Measurements from ENCODE around the gene LIF. TPM values are rescaled to one million over a fixed set of nuclear protein-coding genes. Genes with fewer than 3 reads are reported as not detected.

Gene LIF
- total and polyA plus RNA-seq, 2 donors (not counting 3 experiments of a cell fraction or from before 2014, with no cell fraction given) = 0.12 to 0.27 TPM

DNA sequence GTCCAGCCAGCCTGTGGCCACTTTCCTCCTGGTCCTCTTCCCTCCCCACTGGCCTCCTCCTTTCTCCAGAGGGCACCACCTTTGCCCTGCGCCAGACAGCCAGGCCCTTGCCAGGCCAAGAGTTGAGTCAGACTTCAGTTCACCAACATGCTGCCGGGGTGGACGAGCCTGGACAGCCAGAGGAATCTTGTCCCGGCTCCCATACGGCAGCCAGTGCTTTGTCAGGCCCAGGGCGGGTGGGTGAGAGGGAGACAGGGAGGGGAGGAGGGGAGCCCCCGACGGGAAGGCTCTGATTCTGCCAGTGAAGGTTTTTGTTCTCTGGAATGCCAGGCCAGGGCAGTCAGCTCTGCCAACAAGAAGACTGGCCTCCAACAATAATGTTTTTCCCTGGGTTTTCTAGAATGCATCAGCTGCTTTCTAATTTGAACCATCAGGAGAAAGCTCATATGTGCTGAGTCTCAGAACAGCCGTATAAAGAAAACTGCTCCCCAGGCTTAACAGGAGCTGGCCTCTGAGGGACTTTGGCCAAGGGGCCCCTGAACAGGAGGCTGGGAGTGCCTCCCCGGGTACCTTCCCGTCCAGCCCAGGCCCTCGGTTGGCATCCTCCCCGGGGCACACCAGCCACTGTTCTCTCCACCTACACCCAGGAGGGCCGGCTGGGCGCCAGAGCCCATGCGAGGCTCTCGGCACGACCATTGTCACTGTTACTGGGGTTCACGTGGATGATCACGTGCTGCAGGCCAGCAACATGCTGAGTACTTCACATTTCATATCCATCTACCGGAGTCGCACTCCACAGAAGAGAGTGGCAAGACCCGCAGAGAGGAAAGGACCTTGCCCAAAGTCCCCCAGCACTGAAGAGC, 28.6 kb downstream of the LIF start:
- Histone ChIP-seq H3K27me3 (ENCODE audit: control insufficient read depth in 2 of 2, insufficient read depth in 2 of 2, low read length in 2 of 2) (peaks cover 0 to 22% of the 10 kb centered on the region in 2 experiments), H3K9ac (replicated peaks; ENCODE audit: extremely low read depth, insufficient read depth, low read length) (no peak overlapping the region), H3K27ac (ENCODE audit: insufficient read depth, low read depth, low read length) (no peak overlapping the region)

More for the DNA sequence above, 28.6 kb downstream of the LIF start:
- H3K36me3 ChIP-seq (ENCODE audit: control insufficient read depth in 2 of 2, extremely low read depth in 1 of 2, insufficient read depth in 2 of 2, low read length in 2 of 2) = no peaks in the 10 kb centered on the region
- H3K9me1 ChIP-seq (replicated peaks; ENCODE audit: control insufficient read depth, extremely low read depth, insufficient read depth, low read length) = no peaks in the 10 kb centered on the region
- FAIRE-seq (no peak), DNase-seq (ENCODE audit: low read depth, low spot score) (no peak)
- ChIA-PET POLR2A (no interaction called here), CTCF (interaction anchor here (1.4 kb wide), 1 partner anchor 9 kb away, joined by 3 read pairs; no protein-coding TSS in a partner anchor)
- no peaks in the 10 kb centered on the region for H4K20me1 ChIP-seq (replicated peaks; ENCODE audit: control insufficient read depth, extremely low read depth, insufficient read depth, low read length)
- no peaks in the 10 kb centered on the region for H3K79me2 ChIP-seq (ENCODE audit: control insufficient read depth, insufficient read depth, low read length)
- H3K4me2 ChIP-seq (ENCODE audit: insufficient read depth, low read length) = no peak overlapping the region
- dilution Hi-C loops (cut with MboI; ENCODE audit: extremely low pct_ligation_motif_present, low sequenced_read_pairs) (no loop called here), intact Hi-C loops (cut with micrococcal nuclease) (no loop called here)
- TF ChIP-seq MYC (IDR thresholded peaks at IDR 0.05; ENCODE audit: low read depth, low read length) (no peak), EZH2 (IDR thresholded peaks at IDR 0.05; ENCODE audit: borderline replicate concordance, low read depth, low read length, severe bottlenecking) (no peak), POLR2A (IDR thresholded peaks at IDR 0.05; ENCODE audit: low read depth, low read length) (no peak), POLR2AphosphoS5 (IDR thresholded peaks at IDR 0.05; ENCODE audit: insufficient read depth, low read depth, low read length) (no peak), FOS (IDR thresholded peaks at IDR 0.05; ENCODE audit: borderline replicate concordance, insufficient read depth, low read length) (no peak), GATA2 (IDR thresholded peaks at IDR 0.05; ENCODE audit: insufficient read depth, insufficient read length, low read depth, low read length) (no peak), JUN (IDR thresholded peaks at IDR 0.05; ENCODE audit: borderline replicate concordance, insufficient read depth, insufficient read length, low read depth) (no peak)
- TF ChIP-seq, protein P1, sequence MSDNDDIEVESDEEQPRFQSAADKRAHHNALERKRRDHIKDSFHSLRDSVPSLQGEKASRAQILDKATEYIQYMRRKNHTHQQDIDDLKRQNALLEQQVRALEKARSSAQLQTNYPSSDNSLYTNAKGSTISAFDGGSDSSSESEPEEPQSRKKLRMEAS (IDR thresholded peaks at IDR 0.05; ENCODE audit: insufficient read depth, insufficient read length) = no peak
- TF ChIP-seq, protein P2, sequence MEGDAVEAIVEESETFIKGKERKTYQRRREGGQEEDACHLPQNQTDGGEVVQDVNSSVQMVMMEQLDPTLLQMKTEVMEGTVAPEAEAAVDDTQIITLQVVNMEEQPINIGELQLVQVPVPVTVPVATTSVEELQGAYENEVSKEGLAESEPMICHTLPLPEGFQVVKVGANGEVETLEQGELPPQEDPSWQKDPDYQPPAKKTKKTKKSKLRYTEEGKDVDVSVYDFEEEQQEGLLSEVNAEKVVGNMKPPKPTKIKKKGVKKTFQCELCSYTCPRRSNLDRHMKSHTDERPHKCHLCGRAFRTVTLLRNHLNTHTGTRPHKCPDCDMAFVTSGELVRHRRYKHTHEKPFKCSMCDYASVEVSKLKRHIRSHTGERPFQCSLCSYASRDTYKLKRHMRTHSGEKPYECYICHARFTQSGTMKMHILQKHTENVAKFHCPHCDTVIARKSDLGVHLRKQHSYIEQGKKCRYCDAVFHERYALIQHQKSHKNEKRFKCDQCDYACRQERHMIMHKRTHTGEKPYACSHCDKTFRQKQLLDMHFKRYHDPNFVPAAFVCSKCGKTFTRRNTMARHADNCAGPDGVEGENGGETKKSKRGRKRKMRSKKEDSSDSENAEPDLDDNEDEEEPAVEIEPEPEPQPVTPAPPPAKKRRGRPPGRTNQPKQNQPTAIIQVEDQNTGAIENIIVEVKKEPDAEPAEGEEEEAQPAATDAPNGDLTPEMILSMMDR (IDR thresholded peaks at IDR 0.05; ENCODE audit: extremely low read depth in 1 of 2, insufficient read depth in 1 of 2, low read depth in 1 of 2, low read length in 2 of 2) = no peak
- BruUV-seq (replicated peaks) = no TSS peak
- H3K9me3 ChIP-seq (replicated peaks; ENCODE audit: control insufficient read depth, insufficient read depth, low read length) = no peaks in the 10 kb centered on the region
- peaks cover 7% of the 10 kb centered on the region for H3K4me1 ChIP-seq (ENCODE audit: control insufficient read depth, extremely low read depth, insufficient read depth, low read length)
- no peak overlapping the region for H2AFZ ChIP-seq (ENCODE audit: low read depth, low read length)
- no peak overlapping the region for H3K4me3 ChIP-seq (replicated peaks in 1 of 3; ENCODE audit: insufficient read depth in 1 of 3, low read depth in 1 of 3, low read length in 3 of 3)
